MM.1S (cell line): ENCODE data around the gene SEC22C.

Experiments
- EZH2 ChIP-seq: fragments of 300-600 bp; sonication (generic); optimal IDR thresholded peaks from 2 replicates; pipeline ENCODE3; 2017; ENCODE audit warnings: low read depth, mild to moderate bottlenecking, antibody characterized with exemption, low read length, mixed read lengths
- EZH2phosphoT487 ChIP-seq: fragments of 300-600 bp; sonication (generic); IDR thresholded peaks from 2 replicates; pipeline ENCODE4 v1.6.1; 2018; ENCODE audit warnings: antibody characterized with exemption, low read length
- TF ChIP-seq, protein P1 (sequence below): fragments of 300-600 bp; sonication (generic); IDR thresholded peaks from 2 replicates; pipeline ENCODE4 v1.5.1; 2016; ENCODE audit warnings: antibody characterized with exemption, low read length, mixed read lengths

DNA sequence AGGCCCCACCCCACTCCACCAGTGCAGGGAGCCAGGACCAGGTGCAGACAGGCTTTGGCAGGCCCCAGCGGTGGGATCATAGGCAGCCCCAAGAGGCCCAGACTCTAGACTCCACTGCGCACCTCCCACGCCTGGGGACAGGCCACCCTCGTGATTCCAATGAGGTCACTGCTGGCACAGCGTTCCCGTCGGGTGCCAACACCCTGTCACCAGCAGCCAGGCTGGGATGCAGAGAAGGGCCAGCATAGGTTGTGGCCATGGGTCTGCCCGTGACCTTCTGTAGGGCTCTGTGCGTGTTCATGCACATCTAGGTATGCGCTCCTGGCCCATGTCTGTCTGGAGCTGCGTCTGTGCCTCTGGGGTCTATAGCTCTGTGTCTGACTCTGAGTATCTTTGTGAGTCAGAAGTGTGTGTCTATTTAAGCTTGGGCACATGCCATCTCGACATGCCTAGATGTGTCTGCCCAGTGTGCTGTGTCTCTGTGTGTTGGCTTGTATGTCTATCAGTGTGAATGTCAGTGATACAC is 66.3 kb downstream of the SEC22C start:
- TF ChIP-seq, protein P1, sequence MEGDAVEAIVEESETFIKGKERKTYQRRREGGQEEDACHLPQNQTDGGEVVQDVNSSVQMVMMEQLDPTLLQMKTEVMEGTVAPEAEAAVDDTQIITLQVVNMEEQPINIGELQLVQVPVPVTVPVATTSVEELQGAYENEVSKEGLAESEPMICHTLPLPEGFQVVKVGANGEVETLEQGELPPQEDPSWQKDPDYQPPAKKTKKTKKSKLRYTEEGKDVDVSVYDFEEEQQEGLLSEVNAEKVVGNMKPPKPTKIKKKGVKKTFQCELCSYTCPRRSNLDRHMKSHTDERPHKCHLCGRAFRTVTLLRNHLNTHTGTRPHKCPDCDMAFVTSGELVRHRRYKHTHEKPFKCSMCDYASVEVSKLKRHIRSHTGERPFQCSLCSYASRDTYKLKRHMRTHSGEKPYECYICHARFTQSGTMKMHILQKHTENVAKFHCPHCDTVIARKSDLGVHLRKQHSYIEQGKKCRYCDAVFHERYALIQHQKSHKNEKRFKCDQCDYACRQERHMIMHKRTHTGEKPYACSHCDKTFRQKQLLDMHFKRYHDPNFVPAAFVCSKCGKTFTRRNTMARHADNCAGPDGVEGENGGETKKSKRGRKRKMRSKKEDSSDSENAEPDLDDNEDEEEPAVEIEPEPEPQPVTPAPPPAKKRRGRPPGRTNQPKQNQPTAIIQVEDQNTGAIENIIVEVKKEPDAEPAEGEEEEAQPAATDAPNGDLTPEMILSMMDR: no peak
- TF ChIP-seq EZH2 (no peak), EZH2phosphoT487 (no peak)
